OCI-LY1 (cell line): ENCODE measurements around the gene BDH1.

ENCODE experiments used
- EZH2 ChIP-seq: fragments of 200-600 bp; sonication (generic), shearing (Covaris generic); IDR thresholded peaks from 2 replicates; pipeline ENCODE4 v1.8.0; 2017; ENCODE audit warnings: borderline replicate concordance, mixed run types, mild to moderate bottlenecking, antibody characterized with exemption, low read length, moderate library complexity, mixed read lengths
- TF ChIP-seq, protein P1 (sequence below): fragments of 200-600 bp; sonication (generic), shearing (Covaris generic); IDR thresholded peaks from 2 replicates; pipeline ENCODE4 v1.5.1; 2017; ENCODE audit warnings: mild to moderate bottlenecking, antibody characterized with exemption, low read length, moderate library complexity, mixed read lengths

DNA sequence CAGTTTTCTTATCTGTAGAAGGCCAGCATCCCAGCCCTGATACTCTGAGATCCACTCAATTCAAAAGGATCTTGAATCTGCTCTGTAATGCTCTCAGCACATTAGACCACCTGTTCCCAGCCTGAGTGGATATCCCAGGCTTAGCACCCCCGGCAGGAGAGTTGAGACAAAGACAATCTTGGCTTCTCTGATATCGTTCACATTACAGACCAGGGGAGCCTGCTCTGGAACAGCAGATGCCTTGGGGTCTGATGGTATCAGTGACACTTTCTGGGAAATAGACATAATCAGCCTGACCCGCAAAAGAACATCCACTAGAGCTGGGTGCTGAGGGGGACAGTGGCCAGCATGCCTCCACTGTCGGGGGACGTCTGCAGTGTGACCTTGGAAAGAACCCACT lies 70.6 kb downstream of the BDH1 start:
- TF ChIP-seq, protein P1, sequence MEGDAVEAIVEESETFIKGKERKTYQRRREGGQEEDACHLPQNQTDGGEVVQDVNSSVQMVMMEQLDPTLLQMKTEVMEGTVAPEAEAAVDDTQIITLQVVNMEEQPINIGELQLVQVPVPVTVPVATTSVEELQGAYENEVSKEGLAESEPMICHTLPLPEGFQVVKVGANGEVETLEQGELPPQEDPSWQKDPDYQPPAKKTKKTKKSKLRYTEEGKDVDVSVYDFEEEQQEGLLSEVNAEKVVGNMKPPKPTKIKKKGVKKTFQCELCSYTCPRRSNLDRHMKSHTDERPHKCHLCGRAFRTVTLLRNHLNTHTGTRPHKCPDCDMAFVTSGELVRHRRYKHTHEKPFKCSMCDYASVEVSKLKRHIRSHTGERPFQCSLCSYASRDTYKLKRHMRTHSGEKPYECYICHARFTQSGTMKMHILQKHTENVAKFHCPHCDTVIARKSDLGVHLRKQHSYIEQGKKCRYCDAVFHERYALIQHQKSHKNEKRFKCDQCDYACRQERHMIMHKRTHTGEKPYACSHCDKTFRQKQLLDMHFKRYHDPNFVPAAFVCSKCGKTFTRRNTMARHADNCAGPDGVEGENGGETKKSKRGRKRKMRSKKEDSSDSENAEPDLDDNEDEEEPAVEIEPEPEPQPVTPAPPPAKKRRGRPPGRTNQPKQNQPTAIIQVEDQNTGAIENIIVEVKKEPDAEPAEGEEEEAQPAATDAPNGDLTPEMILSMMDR, result no peak
- TF ChIP-seq EZH2, result no peak
